Smooth muscle cell (in vitro differentiated cells): ENCODE measurements around the gene NFYC. TPM values are rescaled to one million over a fixed set of nuclear protein-coding genes. Genes with fewer than 3 reads are reported as not detected.
A peak's percentile ranks its signal among the peaks of the same experiment; 100 is the strongest.

Source experiments
- DNase-seq: peaks from one replicate; lab custom pipeline; 2025; ENCODE audit not compliant: unreplicated experiment; lab: John Stamatoyannopoulos, UW
- H2AFZ ChIP-seq: fragments of 200-600 bp; sonication (generic); 2 replicates; pipeline ENCODE4 v1.6.0; 2016; ENCODE audit warnings: antibody characterized with exemption, low read depth, mild to moderate bottlenecking
- H3F3A ChIP-seq: fragments of 200-600 bp; sonication (generic); 2 replicates; pipeline ENCODE4 v1.6.0; 2017; ENCODE audit warnings: antibody characterized with exemption, low read depth
- H3K27ac ChIP-seq: fragments of 200-600 bp; sonication (generic); 2 replicates; pipeline ENCODE4 v1.5.1; 2016; ENCODE audit warnings: low read depth, mild to moderate bottlenecking
- H3K27me3 ChIP-seq: fragments of 200-600 bp; sonication (generic); 2 replicates; pipeline ENCODE4 v1.6.1; 2016; ENCODE audit warnings: low read depth, mild to moderate bottlenecking
- H3K36me3 ChIP-seq: fragments of 200-600 bp; sonication (generic); 2 replicates; pipeline ENCODE4 v1.5.1; 2016; ENCODE audit warnings: low read depth
- H3K4me1 ChIP-seq: fragments of 200-600 bp; sonication (generic); 2 replicates; pipeline ENCODE4 v1.5.1; 2016; ENCODE audit warnings: low read depth
- H3K4me2 ChIP-seq: fragments of 200-600 bp; sonication (generic); 2 replicates; pipeline ENCODE4 v1.6.0; 2016; ENCODE audit warnings: mild to moderate bottlenecking
- H3K4me3 ChIP-seq: fragments of 200-600 bp; sonication (generic); 2 replicates; pipeline ENCODE4 v1.5.1; 2016; ENCODE audit warnings: mild to moderate bottlenecking
- H3K79me2 ChIP-seq: fragments of 200-600 bp; sonication (generic); 2 replicates; pipeline ENCODE4 v1.6.0; 2016; ENCODE audit warnings: low read depth, mild to moderate bottlenecking
- H3K9ac ChIP-seq: fragments of 200-600 bp; sonication (generic); 2 replicates; pipeline ENCODE4 v1.6.0; 2016; ENCODE audit warnings: low read depth
- H3K9me3 ChIP-seq: fragments of 200-600 bp; sonication (generic); replicated peaks from 2 replicates; pipeline ENCODE4 v1.5.1; 2016; ENCODE audit warnings: low read depth
- H4K20me1 ChIP-seq: fragments of 200-600 bp; sonication (generic); 2 replicates; pipeline ENCODE4 v1.6.0; 2016; ENCODE audit warnings: low read depth
- WGBS: methylation state at CpG from one replicate; pipeline ENCODE4 v1.1.7; 2016; ENCODE audit warnings: low lambda C conversion rate; 5-methylcytosine and 5-hydroxymethylcytosine counted together
- polyA plus RNA-seq: library from polyadenylated mRNA; unstranded; fragments of >200 nt; fragmentation: Nextera tagmentation; extraction: Ambion mirVana; gene quantifications from 2 replicates; pipeline ENCODE4 v1.2.1, GENCODE V29; 2016
- total RNA-seq: library from RNA; depleted of rRNA; stranded (reverse); fragments of >200 nt; gene quantifications from 2 replicates; pipeline ENCODE4 v1.2.3, GENCODE V29; 2014
- TF ChIP-seq, protein P1 (sequence below): fragments of 200-600 bp; sonication (generic); IDR thresholded peaks from 2 replicates; pipeline ENCODE4 v1.5.1; 2017; ENCODE audit warnings: borderline replicate concordance, mild to moderate bottlenecking, antibody characterized with exemption; ENCODE audit not compliant: insufficient read depth, poor library complexity, severe bottlenecking

Gene NFYC
- total and polyA plus RNA-seq, 2 experiments from 2014 or later = 18.1 to 28.6 TPM

DNA sequence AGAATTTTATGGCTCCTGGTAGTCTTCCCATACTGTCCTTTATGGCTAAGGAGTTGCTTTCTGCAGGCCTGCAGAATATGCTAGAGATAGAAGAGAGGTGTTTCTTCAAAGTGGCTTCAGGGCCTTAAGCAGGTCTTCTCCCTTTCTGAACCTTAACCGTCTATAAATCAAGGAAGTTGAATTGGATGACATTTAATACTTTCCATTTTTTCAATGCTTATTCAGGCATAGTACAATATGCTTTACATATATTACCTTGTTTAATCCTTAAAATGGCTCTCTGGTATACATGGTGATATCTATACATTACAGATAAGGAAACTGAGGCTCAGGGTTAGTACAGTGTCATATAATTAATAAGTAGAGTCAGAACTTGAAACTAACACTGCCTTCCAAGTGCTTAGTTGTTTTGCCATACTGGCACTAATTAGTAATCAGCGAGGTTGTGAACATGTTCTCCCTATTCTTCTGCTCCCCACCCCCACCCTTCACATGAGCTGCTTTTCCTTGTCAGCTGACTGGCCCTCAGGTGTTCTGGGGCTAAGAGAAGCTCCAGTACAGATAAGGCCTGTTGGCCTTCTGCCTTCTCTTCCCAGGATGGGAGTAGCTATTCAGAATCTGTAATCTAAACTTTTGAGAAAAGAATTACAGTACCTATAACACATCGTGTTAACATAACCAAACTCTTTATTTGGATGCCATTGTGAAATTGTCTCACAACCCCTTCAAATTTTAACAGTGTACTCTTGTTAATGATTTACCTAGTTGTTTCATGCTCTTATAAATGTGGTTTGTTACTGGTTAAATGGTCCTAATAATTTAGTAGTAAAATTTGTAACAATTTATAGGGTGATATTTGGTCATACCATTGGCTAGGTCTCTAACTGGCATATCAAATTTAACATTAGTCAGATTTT is 13.6 kb downstream of the NFYC start:
- Histone ChIP-seq H3K27me3 (no peaks in the 10 kb centered on the region), H3K4me3 (no peak overlapping the region), H3K4me1 (peaks cover 15% of the 10 kb centered on the region), H3F3A (no peaks in the 10 kb centered on the region), H2AFZ (no peak overlapping the region), H3K9me3 (no peaks in the 10 kb centered on the region), H3K4me2 (no peak overlapping the region), H4K20me1 (peaks cover 42% of the 10 kb centered on the region), H3K27ac (no peak overlapping the region), H3K9ac (no peak overlapping the region), H3K36me3 (no peaks in the 10 kb centered on the region), H3K79me2 (peaks cover 77% of the 10 kb centered on the region)
- no peak for DNase-seq
- WGBS = 90% methylated on average over 3 of the region's 3 CpGs
- TF ChIP-seq, protein P1, sequence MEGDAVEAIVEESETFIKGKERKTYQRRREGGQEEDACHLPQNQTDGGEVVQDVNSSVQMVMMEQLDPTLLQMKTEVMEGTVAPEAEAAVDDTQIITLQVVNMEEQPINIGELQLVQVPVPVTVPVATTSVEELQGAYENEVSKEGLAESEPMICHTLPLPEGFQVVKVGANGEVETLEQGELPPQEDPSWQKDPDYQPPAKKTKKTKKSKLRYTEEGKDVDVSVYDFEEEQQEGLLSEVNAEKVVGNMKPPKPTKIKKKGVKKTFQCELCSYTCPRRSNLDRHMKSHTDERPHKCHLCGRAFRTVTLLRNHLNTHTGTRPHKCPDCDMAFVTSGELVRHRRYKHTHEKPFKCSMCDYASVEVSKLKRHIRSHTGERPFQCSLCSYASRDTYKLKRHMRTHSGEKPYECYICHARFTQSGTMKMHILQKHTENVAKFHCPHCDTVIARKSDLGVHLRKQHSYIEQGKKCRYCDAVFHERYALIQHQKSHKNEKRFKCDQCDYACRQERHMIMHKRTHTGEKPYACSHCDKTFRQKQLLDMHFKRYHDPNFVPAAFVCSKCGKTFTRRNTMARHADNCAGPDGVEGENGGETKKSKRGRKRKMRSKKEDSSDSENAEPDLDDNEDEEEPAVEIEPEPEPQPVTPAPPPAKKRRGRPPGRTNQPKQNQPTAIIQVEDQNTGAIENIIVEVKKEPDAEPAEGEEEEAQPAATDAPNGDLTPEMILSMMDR = no peak

DNA sequence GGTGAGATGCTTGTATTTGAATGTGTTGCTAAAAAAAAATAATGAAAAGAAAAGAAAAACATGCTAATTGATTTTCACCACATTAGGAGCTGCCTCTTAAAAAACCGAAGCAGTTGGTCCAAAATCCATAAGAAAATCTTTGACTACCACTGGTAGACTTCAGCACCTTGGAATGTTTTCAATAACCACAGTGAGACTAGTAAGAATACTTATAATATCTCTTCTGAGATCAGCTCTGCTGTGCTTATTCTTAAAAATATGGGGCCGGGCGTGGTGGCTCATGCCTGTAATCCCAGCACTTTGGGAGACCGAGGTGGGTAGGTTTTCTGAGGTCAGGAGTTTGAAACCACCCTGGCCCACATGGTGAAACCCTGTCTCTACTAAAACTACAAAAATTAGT is 15.1 kb downstream of the NFYC start:
- no peaks in the 10 kb centered on the region for H3K36me3 ChIP-seq
- no peaks in the 10 kb centered on the region for H3F3A ChIP-seq
- no peak overlapping the region for H3K4me2 ChIP-seq
- peaks cover 33% of the 10 kb centered on the region for H4K20me1 ChIP-seq
- TF ChIP-seq, protein P1 = no peak
- WGBS = 81% methylated on average over 4 of the region's 4 CpGs
- no peak for DNase-seq
- H3K4me1 ChIP-seq = peaks cover 30% of the 10 kb centered on the region
- no peaks in the 10 kb centered on the region for H3K9me3 ChIP-seq
- H3K4me3 ChIP-seq = no peak overlapping the region
- no peak overlapping the region for H2AFZ ChIP-seq
- no peak overlapping the region for H3K9ac ChIP-seq
- peaks cover 82% of the 10 kb centered on the region for H3K79me2 ChIP-seq
- H3K27me3 ChIP-seq = no peaks in the 10 kb centered on the region
- no peak overlapping the region for H3K27ac ChIP-seq

DNA sequence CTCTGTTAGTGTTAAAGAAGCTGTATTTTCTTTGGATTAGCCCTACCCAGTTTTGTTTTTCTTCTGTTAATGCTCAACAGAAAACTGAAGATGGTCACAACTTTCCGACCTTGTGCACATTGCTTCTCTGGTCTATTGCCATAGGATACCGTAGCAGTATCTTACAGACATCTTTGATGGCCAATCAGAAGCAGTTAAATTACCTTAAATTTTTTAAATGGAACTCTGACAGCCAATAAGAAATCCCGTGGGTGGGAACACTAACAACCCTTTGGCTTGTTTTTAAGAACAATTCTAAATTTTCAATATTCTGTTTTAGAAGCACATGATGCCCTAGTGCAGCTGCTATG is 17.2 kb downstream of the NFYC start:
- no peaks in the 10 kb centered on the region for H3K9me3 ChIP-seq
- peak overlapping the region; percentile 85 for H3K27ac ChIP-seq
- H3F3A ChIP-seq = no peaks in the 10 kb centered on the region
- peaks cover 77% of the 10 kb centered on the region for H3K79me2 ChIP-seq
- peaks cover 13% of the 10 kb centered on the region for H4K20me1 ChIP-seq
- DNase-seq = no peak
- H3K36me3 ChIP-seq = no peaks in the 10 kb centered on the region
- H3K4me2 ChIP-seq = peak overlapping the region; percentile 84
- H3K27me3 ChIP-seq = no peaks in the 10 kb centered on the region
- peak overlapping the region; percentile 15 for H3K9ac ChIP-seq
- H3K4me3 ChIP-seq = peak overlapping the region; percentile 60
- peak overlapping the region; percentile 46 for H2AFZ ChIP-seq
- WGBS = 11% methylated on average over 3 of the region's 3 CpGs
- peaks cover 33% of the 10 kb centered on the region for H3K4me1 ChIP-seq
- TF ChIP-seq, protein P1 = no peak
